SK-N-SH (cell line): ENCODE measurements around the gene CACNA1H. TPM values are rescaled to one million over a fixed set of nuclear protein-coding genes. Genes with fewer than 3 reads are reported as not detected.

Experiments used
- CTCF ChIA-PET: fragments of 300-600, 350-600 bp; formaldehyde crosslinking; extraction: SDS; loops from one replicate; lab custom pipeline; 2021; lab: Yijun Ruan, JAX
- POLR2A ChIA-PET: fragments of 350-600 bp; sonication (Branson Sonifier 250); formaldehyde crosslinking; extraction: SDS; loops from one replicate; lab custom pipeline; 2020; ENCODE audit warnings: antibody characterized with exemption, inconsistent platforms; lab: Yijun Ruan, JAX
- DNase-seq: peaks from one replicate; pipeline ENCODE4 v3.0.0; 2012
- H2AFZ ChIP-seq: fragments of 200-600 bp; sonication (generic); 2 replicates; pipeline ENCODE4 v1.8.1; 2016; ENCODE audit warnings: antibody characterized with exemption, mild to moderate bottlenecking, low read depth
- H3F3A ChIP-seq: fragments of 200-600 bp; sonication (generic); replicated peaks from 2 replicates; pipeline ENCODE3; 2016; ENCODE audit warnings: antibody characterized with exemption, mild to moderate bottlenecking; ENCODE audit not compliant: insufficient read depth
- H3K27ac ChIP-seq, 2 experiments: fragments of 200-500 bp in 1 of 2; fragments of 200-600 bp in 1 of 2; sonication (Bioruptor generic) in 1 of 2; sonication (generic), shearing (Covaris generic) in 1 of 2; 2 replicates each; pipeline versions ENCODE4 v1.5.1 to v1.6.1; 2014 to 2016; ENCODE audit warnings: low read depth in 2 of 2, inconsistent platforms in 1 of 2, low read length in 1 of 2, mild to moderate bottlenecking in 1 of 2, mixed read lengths in 1 of 2
- H3K27me3 ChIP-seq: fragments of 200-600 bp; sonication (generic), shearing (Covaris generic); 2 replicates; pipeline ENCODE4 v1.6.1; 2016; ENCODE audit warnings: mixed run types; ENCODE audit not compliant: insufficient read depth
- H3K36me3 ChIP-seq, 2 experiments: fragments of 200-500 bp in 1 of 2; fragments of 200-600 bp in 1 of 2; sonication (Bioruptor generic) in 1 of 2; sonication (generic) in 1 of 2; replicated peaks in 1 of 2; 2 replicates each; pipeline versions ENCODE3 to v1.5.1; 2014 to 2016; ENCODE audit warnings: low read length in 1 of 2, mild to moderate bottlenecking in 1 of 2; ENCODE audit not compliant: insufficient read depth in 2 of 2, control insufficient read depth in 1 of 2
- H3K4me1 ChIP-seq, 2 experiments: fragments of 200-500 bp in 1 of 2; fragments of 200-600 bp in 1 of 2; sonication (Bioruptor generic) in 1 of 2; sonication (generic), shearing (Covaris generic) in 1 of 2; 2 replicates each; pipeline versions ENCODE4 v1.5.1 to v1.6.1; 2014 to 2016; ENCODE audit warnings: low read depth in 1 of 2, low read length in 1 of 2, mixed run types in 1 of 2; ENCODE audit not compliant: insufficient read depth in 2 of 2, control insufficient read depth in 1 of 2
- H3K4me2 ChIP-seq: fragments of 200-600 bp; sonication (generic), shearing (Covaris generic); 2 replicates; pipeline ENCODE4 v1.6.1; 2017; ENCODE audit warnings: mixed run types
- H3K4me3 ChIP-seq, 2 experiments: fragments of 200-500 bp in 1 of 2; fragments of 200-600 bp in 1 of 2; sonication (Bioruptor generic) in 1 of 2; sonication (generic), shearing (Covaris generic) in 1 of 2; 2 replicates each; pipeline versions ENCODE4 v1.5.1 to v1.8.1; 2014 to 2016; ENCODE audit warnings: low read depth in 2 of 2, inconsistent platforms in 1 of 2, low read length in 1 of 2, mild to moderate bottlenecking in 1 of 2, mixed read lengths in 1 of 2, moderate library complexity in 1 of 2
- H3K79me2 ChIP-seq: fragments of 200-600 bp; sonication (generic); 2 replicates; pipeline ENCODE4 v1.8.1; 2017; ENCODE audit warnings: mild to moderate bottlenecking; ENCODE audit not compliant: insufficient read depth
- H3K9ac ChIP-seq: fragments of 200-600 bp; sonication (generic); 2 replicates; pipeline ENCODE4 v1.6.1; 2017; ENCODE audit warnings: mixed run types
- H3K9me2 ChIP-seq: fragments of 200-600 bp; sonication (generic); 2 replicates; pipeline ENCODE4 v1.6.1; 2017; ENCODE audit warnings: mixed run types
- H3K9me3 ChIP-seq: fragments of 200-600 bp; sonication (generic); 2 replicates; pipeline ENCODE4 v1.6.1; 2017; ENCODE audit warnings: mixed run types, mild to moderate bottlenecking, moderate library complexity
- H4K20me1 ChIP-seq: fragments of 200-600 bp; sonication (generic); 2 replicates; pipeline ENCODE4 v1.6.1; 2017; ENCODE audit warnings: mild to moderate bottlenecking, mixed run types; ENCODE audit not compliant: insufficient read depth
- FOSL2 ChIP-seq: IDR thresholded peaks from 2 replicates; pipeline ENCODE4 v1.4.0; 2012; ENCODE audit warnings: low read depth, mild to moderate bottlenecking, moderate library complexity, borderline replicate concordance
- MEF2A ChIP-seq: IDR thresholded peaks from 2 replicates; pipeline ENCODE4 v1.4.0; 2012; ENCODE audit warnings: low read depth, borderline replicate concordance
- NRF1 ChIP-seq: IDR thresholded peaks from 2 replicates; pipeline ENCODE4 v1.6.1; 2012; ENCODE audit warnings: low read depth, mild to moderate bottlenecking, low read length
- RXRA ChIP-seq: IDR thresholded peaks from 2 replicates; pipeline ENCODE4 v1.4.0; 2012; ENCODE audit warnings: low read depth, mild to moderate bottlenecking, borderline replicate concordance
- TCF12 ChIP-seq: IDR thresholded peaks from 2 replicates; pipeline ENCODE4 v1.4.0; 2012
- WGBS: methylation state at CpG from one replicate; pipeline ENCODE4 v1.1.6; 2017; ENCODE audit warnings: low lambda C conversion rate; 5-methylcytosine and 5-hydroxymethylcytosine counted together
- polyA plus RNA-seq, 3 experiments: library from polyadenylated mRNA; depleted of rRNA; stranded (reverse); fragments of >200 nt; gene quantifications; 2 replicates each; pipeline ENCODE4 v1.2.3, GENCODE V29; 2012
- TF ChIP-seq, protein P1 (sequence below): IDR thresholded peaks from 2 replicates; pipeline ENCODE4 v1.6.1; 2012; ENCODE audit warnings: mild to moderate bottlenecking, low read depth, low read length, moderate library complexity
- TF ChIP-seq, protein P2 (sequence below): IDR thresholded peaks from 2 replicates; pipeline ENCODE4; 2012

The CACNA1H gene
- polyA plus RNA-seq, 1 of the 3 experiments (the other 2 are of a cell fraction) = not detected

DNA sequence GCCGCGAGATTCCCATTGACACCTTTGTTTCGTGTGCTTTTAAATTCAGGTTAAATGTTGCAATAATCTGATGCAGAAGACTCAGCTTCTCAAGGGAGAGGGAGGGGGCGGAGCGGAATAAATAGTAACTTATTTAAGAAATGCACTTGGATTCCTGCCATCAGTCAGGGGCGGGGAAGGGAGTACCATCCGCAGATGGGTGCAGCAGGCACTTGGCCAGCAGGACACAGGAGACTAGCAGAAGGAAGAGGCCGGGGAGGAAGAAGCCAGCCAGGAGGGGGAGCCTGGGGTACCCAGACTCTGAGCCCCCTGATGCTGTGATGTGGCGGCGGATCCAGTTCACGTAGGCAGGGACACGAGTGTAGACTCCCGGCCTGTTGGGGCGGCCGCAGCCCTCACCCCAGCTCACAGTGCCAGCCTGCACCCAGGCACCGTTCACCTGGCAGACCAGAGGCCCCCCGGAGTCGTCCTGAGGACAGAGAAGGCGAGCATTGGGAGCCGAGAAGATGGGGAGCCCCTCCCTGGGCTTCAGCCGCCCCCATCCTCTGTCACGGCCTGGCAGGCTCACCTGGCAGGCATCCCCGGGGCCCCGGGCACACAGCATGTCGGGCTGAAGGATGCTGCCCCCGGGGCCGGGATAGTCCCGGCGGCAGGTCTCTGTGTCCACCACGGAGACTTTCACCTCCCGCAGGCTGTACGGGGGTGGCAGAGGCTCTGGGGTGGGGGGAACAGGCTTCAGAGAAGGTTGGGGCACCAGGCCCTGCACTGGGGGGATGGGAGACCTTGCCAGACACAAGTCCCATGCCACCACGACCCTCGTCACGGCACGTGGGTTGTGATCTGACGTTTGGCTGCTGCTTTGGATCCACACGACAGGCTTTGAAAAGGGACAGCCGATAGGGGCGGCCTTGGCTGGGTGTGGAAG, 69.0 kb downstream of the CACNA1H start (continued):
- TF ChIP-seq, protein P1, sequence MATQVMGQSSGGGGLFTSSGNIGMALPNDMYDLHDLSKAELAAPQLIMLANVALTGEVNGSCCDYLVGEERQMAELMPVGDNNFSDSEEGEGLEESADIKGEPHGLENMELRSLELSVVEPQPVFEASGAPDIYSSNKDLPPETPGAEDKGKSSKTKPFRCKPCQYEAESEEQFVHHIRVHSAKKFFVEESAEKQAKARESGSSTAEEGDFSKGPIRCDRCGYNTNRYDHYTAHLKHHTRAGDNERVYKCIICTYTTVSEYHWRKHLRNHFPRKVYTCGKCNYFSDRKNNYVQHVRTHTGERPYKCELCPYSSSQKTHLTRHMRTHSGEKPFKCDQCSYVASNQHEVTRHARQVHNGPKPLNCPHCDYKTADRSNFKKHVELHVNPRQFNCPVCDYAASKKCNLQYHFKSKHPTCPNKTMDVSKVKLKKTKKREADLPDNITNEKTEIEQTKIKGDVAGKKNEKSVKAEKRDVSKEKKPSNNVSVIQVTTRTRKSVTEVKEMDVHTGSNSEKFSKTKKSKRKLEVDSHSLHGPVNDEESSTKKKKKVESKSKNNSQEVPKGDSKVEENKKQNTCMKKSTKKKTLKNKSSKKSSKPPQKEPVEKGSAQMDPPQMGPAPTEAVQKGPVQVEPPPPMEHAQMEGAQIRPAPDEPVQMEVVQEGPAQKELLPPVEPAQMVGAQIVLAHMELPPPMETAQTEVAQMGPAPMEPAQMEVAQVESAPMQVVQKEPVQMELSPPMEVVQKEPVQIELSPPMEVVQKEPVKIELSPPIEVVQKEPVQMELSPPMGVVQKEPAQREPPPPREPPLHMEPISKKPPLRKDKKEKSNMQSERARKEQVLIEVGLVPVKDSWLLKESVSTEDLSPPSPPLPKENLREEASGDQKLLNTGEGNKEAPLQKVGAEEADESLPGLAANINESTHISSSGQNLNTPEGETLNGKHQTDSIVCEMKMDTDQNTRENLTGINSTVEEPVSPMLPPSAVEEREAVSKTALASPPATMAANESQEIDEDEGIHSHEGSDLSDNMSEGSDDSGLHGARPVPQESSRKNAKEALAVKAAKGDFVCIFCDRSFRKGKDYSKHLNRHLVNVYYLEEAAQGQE = no peak
- no peak for TF ChIP-seq NRF1
- TF ChIP-seq RXRA = no peak
- no peak for TF ChIP-seq TCF12
- TF ChIP-seq, protein P2, sequence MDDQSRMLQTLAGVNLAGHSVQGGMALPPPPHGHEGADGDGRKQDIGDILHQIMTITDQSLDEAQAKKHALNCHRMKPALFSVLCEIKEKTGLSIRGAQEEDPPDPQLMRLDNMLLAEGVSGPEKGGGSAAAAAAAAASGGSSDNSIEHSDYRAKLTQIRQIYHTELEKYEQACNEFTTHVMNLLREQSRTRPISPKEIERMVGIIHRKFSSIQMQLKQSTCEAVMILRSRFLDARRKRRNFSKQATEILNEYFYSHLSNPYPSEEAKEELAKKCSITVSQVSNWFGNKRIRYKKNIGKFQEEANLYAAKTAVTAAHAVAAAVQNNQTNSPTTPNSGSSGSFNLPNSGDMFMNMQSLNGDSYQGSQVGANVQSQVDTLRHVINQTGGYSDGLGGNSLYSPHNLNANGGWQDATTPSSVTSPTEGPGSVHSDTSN = no peak
- no peak for TF ChIP-seq FOSL2
- TF ChIP-seq, all 33 proteins: peak for 0

DNA sequence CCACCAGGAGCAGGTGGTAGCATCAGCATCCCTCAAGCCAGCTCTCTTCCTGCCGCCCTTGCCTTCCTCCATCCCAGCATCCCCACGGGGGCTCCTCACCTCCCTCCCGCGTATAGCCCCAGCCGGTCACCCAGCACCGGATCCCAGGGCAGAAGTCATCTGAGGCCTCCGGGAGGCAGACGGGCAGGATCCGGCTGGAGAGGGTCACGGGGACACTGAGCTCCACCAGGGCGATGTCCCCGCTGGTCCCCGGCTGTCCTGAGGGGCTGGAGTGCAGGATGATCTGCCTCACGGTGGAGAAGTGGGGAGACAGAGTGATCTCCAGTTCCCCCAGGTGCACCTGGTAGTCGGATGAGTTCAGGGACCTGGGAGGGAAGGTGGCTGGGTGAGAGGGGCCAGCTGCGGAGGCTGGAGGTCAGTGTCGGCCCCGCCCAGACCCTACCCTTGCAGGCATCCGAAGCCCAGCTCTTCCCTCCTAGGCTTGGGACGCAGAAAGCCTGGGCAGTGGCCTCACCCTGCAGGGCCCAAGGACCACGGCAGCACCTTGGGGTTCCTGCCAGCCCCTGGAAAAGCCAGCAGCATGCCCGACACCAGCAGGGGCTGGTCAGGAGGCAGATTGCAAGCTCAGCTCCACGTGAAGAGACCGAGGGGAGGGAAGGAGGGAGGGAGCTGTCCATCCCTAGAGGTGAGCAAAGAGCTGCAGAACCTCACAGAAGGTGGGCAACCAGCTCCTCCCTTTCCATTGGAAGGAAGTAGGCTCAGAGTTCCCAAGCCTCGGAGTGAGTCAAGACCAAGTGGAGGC, 69.8 kb downstream of the CACNA1H start:
- H3K4me3 ChIP-seq = no peak overlapping the region
- WGBS = 26% methylated on average over 18 of the region's 25 CpGs

More for the DNA sequence above, 69.8 kb downstream of the CACNA1H start:
- no peaks in the 10 kb centered on the region for H3K36me3 ChIP-seq
- ChIA-PET CTCF (interaction anchor here (1.1 kb wide), 1 partner anchor 29 kb away, joined by 3 read pairs; no protein-coding TSS in a partner anchor), POLR2A (no interaction called here)
- peaks cover 66% of the 10 kb centered on the region for H3K27me3 ChIP-seq
- H4K20me1 ChIP-seq = 0 out of 2 replicates have a peak, but pooled peaks cover 8% of the 10 kb centered on the region
- H3F3A ChIP-seq = no peaks in the 10 kb centered on the region
- H3K9ac ChIP-seq = no peak overlapping the region
- H3K27ac ChIP-seq = no peak overlapping the region
- no peak for TF ChIP-seq TCF12
- TF ChIP-seq MEF2A = no peak
- TF ChIP-seq, all 33 proteins: peak for 0
- Histone ChIP-seq H2AFZ (no peak overlapping the region), H3K79me2 (no peaks in the 10 kb centered on the region), H3K4me2 (no peak overlapping the region), H3K9me2 (no peaks in the 10 kb centered on the region), H3K9me3 (no peaks in the 10 kb centered on the region), H3K4me1 (no peaks in the 10 kb centered on the region)
- no peak for DNase-seq
